ENCODE results near the gene MGA. TPM values are rescaled to one million over a fixed set of nuclear protein-coding genes. Genes with fewer than 3 reads are reported as not detected.

The MGA gene
- total RNA-seq, 1 donor: 61.8 TPM

DNA sequence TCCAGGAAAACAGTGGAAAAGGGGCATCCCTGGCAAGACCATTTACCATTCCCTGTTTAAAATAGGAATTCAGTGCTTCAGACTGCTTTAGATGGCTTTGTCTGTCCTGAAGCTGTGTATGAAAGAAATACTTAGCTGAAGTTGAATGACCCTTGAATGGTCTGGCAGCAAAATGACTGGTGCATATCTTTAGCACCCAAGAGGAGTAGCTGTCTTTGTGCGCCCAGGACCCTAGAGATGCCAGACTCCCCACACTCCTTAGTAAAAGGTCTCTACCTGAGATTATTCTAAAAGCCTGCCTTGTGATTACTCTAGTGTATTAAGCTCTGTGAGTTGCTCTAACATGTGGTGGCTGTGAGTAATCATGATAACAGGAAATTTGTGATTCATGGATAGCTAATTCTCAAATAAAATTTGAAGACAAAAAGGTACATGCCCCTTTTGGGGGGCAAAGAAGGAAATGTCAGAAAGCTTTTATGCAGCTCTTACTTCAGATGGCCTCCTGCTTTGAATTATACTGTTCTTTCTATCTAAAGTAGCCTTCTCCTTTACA, 117.3 kb downstream of the MGA start:
- Histone ChIP-seq H3K27me3 (ENCODE audit: insufficient read depth, low read length) (no peaks in the 10 kb centered on the region), H3K9me3 (ENCODE audit: low read depth, low read length) (no peaks in the 10 kb centered on the region), H3K4me3 (ENCODE audit: low read length) (no peak overlapping the region), H3K4me1 (ENCODE audit: insufficient read depth, low read length) (peaks cover 35% of the 10 kb centered on the region)

DNA sequence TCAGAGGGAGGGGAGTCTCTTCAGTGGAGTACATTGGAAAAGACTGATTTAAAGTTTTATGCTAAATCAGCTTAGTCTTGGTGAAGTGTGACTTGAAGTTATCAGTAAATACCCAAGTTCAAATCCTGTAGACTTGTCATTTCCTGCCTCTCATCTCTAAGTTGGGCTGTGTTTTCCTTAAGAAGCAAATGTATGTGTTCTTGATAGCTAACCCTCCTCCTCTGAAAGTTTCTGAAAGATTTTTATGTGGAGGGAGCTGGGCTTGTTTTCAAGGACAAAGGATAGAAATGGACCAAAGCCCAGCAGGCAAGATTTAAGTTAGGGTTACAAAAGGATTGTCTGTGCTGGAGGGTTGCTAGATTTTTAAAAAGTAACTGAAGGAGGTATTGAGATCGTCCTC, 118.3 kb downstream of the MGA start:
- H3K27me3 ChIP-seq (ENCODE audit: insufficient read depth, low read length): no peaks in the 10 kb centered on the region
- no peak overlapping the region for H3K4me3 ChIP-seq (ENCODE audit: low read length)
- no peaks in the 10 kb centered on the region for H3K9me3 ChIP-seq (ENCODE audit: low read depth, low read length)
- peaks cover 35% of the 10 kb centered on the region for H3K4me1 ChIP-seq (ENCODE audit: insufficient read depth, low read length)

DNA sequence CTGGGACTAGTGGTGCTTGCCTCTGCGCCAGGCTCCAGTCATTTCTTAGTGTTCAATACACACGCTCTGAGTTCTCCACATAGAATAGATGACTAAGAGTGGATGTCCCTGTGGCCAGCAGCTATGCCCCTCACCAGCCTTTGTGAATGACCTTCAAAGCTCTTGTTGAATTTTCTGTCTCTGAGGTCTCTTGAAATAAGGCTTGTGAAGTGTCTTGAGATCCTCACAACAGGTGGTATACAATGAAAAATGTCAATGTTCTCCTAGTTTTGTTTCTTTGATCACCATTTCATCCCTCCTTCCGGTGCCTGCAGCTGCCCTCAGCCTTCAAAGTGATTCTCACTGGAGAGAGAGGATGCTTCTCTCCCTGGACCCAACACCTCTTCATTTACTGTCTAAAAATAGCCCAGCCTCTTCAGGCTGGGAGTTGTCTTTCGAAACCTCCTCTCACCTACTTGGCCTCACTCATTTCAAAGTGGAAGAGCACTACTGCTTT, 119.5 kb downstream of the MGA start:
- no peak overlapping the region for H3K4me3 ChIP-seq (ENCODE audit: low read length)
- H3K4me1 ChIP-seq (ENCODE audit: insufficient read depth, low read length): peaks cover 29% of the 10 kb centered on the region
- H3K27me3 ChIP-seq (ENCODE audit: insufficient read depth, low read length): no peaks in the 10 kb centered on the region
- no peaks in the 10 kb centered on the region for H3K9me3 ChIP-seq (ENCODE audit: low read depth, low read length)

DNA sequence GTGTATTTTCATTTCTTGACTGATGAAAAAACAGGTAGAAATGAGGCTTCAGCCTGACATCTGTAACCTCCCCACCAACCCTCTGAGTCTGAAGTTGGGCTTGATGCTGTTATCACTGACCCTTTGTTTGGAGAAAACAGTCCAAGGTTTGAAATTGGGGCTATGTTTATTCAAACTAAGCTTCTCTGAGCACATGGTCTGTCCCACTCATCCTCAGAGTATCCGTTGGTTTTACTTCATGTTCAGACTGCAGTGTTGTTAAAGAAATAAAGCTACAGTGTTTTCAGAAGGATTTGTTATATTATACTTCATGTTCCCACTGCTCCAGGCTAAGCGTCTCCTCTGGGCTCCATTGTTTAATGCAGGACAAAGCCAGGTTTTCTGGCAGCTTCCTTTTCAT, 120.1 kb downstream of the MGA start:
- Histone ChIP-seq H3K4me1 (ENCODE audit: insufficient read depth, low read length) (peaks cover 24% of the 10 kb centered on the region), H3K4me3 (ENCODE audit: low read length) (no peak overlapping the region), H3K27me3 (ENCODE audit: insufficient read depth, low read length) (no peaks in the 10 kb centered on the region), H3K9me3 (ENCODE audit: low read depth, low read length) (no peaks in the 10 kb centered on the region)

DNA sequence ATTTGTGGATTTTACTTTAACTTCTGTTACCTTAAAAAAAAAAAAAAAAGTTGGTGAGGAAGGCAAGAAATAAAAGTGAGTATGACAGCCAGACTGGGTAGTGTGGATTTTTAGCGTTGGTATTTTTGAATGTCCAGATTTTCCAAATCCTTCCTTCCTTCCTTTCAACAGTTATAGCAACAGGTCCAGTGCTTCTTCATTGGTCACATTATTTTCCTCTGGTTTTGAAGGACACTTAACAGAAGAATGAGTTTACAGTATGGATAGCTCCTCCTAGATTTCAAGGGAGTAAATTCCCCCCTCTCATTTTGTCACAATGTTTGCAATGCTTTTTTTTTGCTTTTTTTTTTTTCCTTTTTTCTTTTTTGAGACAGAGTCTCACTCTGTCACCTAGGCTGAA, 120.5 kb downstream of the MGA start:
- Histone ChIP-seq H3K4me3 (ENCODE audit: low read length) (no peak overlapping the region), H3K27me3 (ENCODE audit: insufficient read depth, low read length) (no peaks in the 10 kb centered on the region), H3K4me1 (ENCODE audit: insufficient read depth, low read length) (peaks cover 19% of the 10 kb centered on the region), H3K9me3 (ENCODE audit: low read depth, low read length) (no peaks in the 10 kb centered on the region)

DNA sequence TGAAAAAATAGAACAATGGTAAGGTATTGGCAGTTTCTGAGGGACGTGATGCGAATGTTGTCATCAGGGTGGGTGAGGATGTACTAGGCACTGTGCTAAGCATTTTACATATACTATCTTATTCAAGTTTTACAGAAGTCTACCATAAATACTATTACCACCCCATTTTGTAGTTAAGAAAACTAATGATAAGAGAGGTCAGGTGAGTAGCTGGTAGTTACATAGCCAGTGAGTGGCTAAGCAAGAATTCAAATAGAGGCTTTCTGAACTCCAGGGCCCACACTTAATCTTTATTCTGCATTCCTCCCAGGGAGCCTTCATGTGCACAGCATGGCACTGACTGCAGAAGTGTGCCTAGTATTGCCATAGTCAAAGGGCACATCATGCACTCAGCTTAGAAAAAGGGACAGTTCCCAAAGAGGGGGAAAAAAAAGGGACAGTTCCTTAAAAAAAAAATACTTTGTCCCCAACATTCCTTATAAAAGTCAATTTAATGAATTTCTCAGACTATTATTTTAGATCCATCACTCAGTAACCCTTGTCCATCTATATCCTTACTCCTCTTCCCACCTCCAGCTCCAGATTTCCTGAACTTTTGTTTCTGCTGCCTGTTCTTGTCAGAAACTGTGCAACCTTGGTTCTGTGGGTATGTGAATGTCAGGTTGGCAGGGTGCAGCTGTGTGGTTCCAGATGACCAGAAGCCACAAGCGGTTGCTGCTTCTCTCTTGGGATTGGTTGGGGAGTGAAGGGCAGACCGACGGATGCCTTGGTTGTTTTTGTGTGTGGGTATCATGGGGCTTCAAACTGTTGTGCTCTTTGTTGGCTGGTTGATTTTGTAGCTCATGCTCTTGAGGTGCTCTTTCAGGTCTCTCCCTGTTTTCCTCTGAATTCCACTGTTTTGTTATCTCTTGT, 122.4 kb downstream of the MGA start:
- peaks cover 12% of the 10 kb centered on the region for H3K4me1 ChIP-seq (ENCODE audit: insufficient read depth, low read length)
- H3K9me3 ChIP-seq (ENCODE audit: low read depth, low read length): no peaks in the 10 kb centered on the region
- no peak overlapping the region for H3K4me3 ChIP-seq (ENCODE audit: low read length)

DNA sequence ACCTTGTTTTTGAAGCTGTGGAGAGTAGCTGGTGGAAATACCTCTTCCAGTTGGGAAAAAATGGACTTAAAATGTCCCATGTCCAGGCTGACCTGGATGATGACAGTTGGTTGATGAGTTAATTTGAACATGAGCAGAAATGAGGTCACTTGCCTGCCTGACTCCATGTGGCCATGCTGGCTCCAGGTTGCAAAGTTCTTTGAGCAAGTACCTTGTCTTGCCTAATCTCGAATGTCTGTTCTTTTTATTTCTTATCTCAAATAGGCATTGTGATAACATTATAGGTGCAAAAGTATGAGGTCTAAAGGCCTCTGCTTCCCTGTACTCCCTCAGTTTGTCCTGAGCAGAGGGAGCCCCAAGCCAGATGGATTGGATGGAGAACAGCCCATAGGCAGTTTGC, 123.1 kb downstream of the MGA start:
- H3K9me3 ChIP-seq (ENCODE audit: low read depth, low read length): no peaks in the 10 kb centered on the region

More for the DNA sequence above, 122.4 kb downstream of the MGA start:
- no peaks in the 10 kb centered on the region for H3K27me3 ChIP-seq (ENCODE audit: insufficient read depth, low read length)

DNA sequence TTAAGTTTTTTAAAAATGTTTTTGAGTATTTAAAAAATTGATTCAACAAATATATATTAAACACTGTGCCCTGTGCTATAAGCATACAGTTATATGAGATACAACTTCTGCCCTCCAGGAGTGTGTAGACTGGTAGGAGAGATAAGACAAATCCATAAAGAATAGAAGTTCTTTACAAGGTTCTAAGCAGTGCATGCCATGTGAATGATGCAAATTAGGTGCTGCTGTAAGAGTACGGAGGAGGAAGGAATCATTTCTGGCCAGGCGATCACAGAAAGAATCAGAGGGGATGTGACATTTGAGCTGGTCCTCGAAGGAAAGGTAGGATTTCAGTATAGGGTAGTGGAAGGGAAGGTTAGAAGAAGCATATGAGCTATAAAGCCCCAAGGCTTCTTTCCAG, 128.1 kb downstream of the MGA start:
- no peaks in the 10 kb centered on the region for H3K27me3 ChIP-seq (ENCODE audit: insufficient read depth, low read length)
- H3K9me3 ChIP-seq (ENCODE audit: low read depth, low read length): no peaks in the 10 kb centered on the region
- peaks cover 24% of the 10 kb centered on the region for H3K4me1 ChIP-seq (ENCODE audit: insufficient read depth, low read length)
- H3K4me3 ChIP-seq (ENCODE audit: low read length): no peak overlapping the region

More for the DNA sequence above, 123.1 kb downstream of the MGA start:
- Histone ChIP-seq H3K4me3 (ENCODE audit: low read length) (no peak overlapping the region), H3K27me3 (ENCODE audit: insufficient read depth, low read length) (no peaks in the 10 kb centered on the region), H3K4me1 (ENCODE audit: insufficient read depth, low read length) (peaks cover 12% of the 10 kb centered on the region)

DNA sequence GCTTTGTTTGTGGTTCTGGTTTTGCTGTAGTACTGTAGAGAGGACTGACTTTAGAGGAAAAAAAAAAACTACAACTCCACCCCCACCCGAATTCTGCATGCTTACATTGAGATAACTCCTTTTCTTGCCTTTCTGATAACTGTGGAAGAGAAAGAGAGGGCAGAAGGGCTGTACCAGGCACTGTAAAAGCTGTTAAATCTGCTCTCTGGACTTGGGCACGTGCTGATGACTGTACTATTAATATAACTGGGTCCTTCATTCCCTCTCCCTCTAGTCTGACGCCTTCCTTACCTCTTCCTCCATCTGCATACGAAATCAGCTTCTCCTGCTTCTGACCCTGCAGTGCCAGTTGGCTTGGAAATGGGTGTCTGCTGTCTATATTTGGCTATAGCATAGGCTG, 129.0 kb downstream of the MGA start:
- Histone ChIP-seq H3K9me3 (ENCODE audit: low read depth, low read length) (no peaks in the 10 kb centered on the region), H3K4me3 (ENCODE audit: low read length) (no peak overlapping the region), H3K27me3 (ENCODE audit: insufficient read depth, low read length) (no peaks in the 10 kb centered on the region)

DNA sequence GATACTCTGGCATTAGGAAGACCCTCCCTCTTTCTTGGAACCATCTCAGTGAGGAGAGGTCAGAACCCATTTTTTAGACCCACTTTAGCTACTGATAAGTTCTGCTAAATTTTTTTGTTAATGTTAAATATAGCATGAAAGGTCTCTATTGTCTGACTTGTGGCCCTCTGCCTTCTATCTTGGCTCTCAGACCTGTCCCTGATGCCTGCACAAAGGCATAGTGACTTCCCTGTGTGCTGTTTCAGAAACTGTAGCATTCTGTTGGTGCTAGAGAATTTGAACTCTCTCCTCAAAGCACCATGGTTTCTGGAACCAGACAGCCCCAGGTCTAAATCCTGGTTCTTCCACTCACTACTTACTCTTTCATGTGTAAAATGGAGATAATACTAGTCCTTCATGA, 129.5 kb downstream of the MGA start:
- H3K4me3 ChIP-seq (ENCODE audit: low read length): no peak overlapping the region
- peaks cover 21% of the 10 kb centered on the region for H3K4me1 ChIP-seq (ENCODE audit: insufficient read depth, low read length)
- H3K27me3 ChIP-seq (ENCODE audit: insufficient read depth, low read length): no peaks in the 10 kb centered on the region
- H3K9me3 ChIP-seq (ENCODE audit: low read depth, low read length): no peaks in the 10 kb centered on the region

More for the DNA sequence above, 129.0 kb downstream of the MGA start:
- peaks cover 21% of the 10 kb centered on the region for H3K4me1 ChIP-seq (ENCODE audit: insufficient read depth, low read length)

DNA sequence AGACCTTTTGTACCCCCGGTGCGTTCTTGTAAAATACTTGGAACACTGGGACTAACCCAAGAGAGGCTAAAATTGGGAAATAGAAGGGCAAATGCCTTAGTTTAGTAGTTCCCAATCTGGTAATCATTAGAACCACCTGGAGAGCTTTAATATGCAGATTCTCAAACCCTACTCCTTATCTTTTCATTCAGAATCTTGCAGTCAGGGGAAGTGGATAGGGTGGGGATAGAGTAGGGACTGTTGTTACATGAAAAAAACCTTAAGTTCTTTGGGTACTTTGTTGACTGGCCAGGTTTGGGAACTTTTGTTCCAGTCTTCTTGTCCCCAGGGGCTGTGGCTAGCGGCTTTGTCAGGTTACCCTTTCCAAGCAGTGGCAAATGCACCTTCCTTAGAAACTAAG, 130.0 kb downstream of the MGA start:
- Histone ChIP-seq H3K4me3 (ENCODE audit: low read length) (no peak overlapping the region), H3K27me3 (ENCODE audit: insufficient read depth, low read length) (no peaks in the 10 kb centered on the region), H3K4me1 (ENCODE audit: insufficient read depth, low read length) (peaks cover 21% of the 10 kb centered on the region), H3K9me3 (ENCODE audit: low read depth, low read length) (no peaks in the 10 kb centered on the region)

DNA sequence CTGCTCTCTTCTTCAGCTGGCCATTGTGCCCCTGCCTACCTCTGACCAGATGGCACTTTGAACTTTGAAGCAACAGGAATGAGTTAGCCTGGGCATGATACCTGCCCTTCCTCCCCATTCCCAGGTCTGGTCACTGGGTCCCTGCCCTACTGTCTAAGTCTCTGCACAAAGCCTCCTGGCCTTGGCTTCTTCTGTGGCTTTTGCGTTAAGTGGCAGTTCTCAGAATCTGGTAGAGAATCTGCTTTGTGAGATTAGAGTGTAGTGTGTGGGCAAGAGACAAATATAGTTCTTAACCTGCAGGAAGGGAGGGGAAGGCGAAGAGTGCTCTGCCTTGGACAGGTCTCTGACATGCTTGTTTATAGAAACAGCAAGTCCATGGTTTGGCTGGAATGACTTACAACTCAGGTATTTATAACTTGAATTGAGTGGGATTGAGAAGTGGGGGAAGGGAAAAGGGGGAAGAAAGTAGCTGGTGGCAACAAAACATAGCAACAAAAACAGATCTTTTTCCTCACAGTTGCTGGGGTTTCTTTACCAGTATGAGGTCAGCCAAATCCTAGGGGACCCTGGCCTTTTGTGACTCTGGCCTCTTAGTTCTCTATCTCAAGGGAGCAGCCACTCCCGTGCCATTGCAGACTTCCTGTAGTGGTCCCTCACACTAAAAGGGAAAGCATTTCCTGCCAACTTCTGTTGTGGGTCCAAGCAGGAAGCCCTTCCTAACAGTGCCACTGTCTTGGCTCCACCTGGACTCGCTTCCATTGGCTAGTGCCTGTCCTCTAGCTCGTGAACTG, 130.7 kb downstream of the MGA start:
- no peaks in the 10 kb centered on the region for H3K9me3 ChIP-seq (ENCODE audit: low read depth, low read length)

DNA sequence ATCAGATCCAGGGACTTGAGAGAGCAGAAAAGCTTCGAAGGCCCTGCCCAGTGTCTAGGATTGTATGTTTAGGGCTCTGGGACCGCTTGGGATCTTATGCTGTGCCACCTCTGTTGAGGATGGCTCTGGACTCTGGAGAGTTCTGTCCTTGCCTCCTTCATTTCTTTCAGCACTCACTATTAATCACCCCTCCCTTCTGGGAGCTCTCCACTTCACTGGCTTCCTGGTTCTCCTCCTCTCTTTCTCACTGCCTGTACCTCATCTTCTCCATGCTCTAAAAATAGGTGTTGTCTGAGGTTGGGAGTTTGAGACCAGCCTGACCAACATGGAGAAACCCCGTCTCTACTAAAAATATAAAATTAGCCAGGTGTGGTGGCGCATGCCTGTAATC, 131.3 kb downstream of the MGA start:
- Histone ChIP-seq H3K9me3 (ENCODE audit: low read depth, low read length) (no peaks in the 10 kb centered on the region), H3K4me1 (ENCODE audit: insufficient read depth, low read length) (peaks cover 21% of the 10 kb centered on the region), H3K27me3 (ENCODE audit: insufficient read depth, low read length) (no peaks in the 10 kb centered on the region), H3K4me3 (ENCODE audit: low read length) (no peak overlapping the region)

More for the DNA sequence above, 130.7 kb downstream of the MGA start:
- H3K27me3 ChIP-seq (ENCODE audit: insufficient read depth, low read length): no peaks in the 10 kb centered on the region
- no peak overlapping the region for H3K4me3 ChIP-seq (ENCODE audit: low read length)
- H3K4me1 ChIP-seq (ENCODE audit: insufficient read depth, low read length): peaks cover 21% of the 10 kb centered on the region

DNA sequence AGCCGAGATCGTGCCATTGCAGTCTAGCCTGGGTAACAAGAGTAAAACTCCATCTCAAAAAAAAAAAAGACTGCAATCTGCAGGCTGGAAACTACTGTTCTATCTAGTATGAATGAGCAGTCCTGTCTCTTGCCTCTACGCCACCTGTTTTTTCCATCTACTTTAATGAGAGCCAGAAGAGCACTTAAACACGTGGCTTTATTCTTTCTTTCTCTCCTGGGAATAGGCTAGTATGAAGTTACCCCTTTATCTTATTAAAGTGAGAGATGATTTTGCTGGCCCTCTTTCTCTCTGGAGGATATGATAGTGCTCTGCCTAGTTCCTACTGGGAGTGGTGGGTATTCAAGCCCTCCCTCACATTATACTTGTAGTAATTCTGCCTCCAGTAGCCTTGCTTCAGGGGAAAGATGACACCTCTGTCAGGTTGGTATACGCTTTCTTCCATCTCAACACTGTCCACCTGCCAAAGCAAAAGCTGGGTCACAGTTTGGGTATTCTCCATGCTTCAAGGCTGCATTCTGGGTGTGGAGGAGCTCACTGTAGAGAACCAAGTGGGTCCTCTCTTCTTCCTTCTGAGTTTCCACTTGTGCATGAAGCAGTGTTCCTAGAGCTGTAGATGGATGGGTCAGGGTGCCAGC, 131.9 kb downstream of the MGA start:
- no peaks in the 10 kb centered on the region for H3K9me3 ChIP-seq (ENCODE audit: low read depth, low read length)
- peaks cover 21% of the 10 kb centered on the region for H3K4me1 ChIP-seq (ENCODE audit: insufficient read depth, low read length)
- H3K4me3 ChIP-seq (ENCODE audit: low read length): no peak overlapping the region
- H3K27me3 ChIP-seq (ENCODE audit: insufficient read depth, low read length): no peaks in the 10 kb centered on the region

DNA sequence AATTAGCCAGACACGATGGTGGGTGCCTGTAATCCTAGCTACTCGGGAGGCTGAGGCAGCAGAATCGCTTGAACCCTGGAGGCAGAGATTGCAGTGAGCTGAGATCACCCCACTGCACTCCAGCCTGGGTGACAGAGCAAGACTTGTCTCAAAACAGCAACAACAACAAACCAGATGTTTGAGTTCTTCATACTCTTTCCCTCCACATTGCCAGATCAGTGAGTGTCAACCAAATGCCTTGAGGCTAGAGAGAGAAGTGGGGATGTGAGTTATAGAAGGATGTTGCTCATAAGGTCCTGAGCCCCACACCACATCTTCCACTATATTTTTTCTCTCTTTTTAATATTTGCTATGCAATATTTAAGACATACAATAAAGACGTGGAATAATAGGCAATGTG, 133.9 kb downstream of the MGA start:
- Histone ChIP-seq H3K4me1 (ENCODE audit: insufficient read depth, low read length) (peaks cover 17% of the 10 kb centered on the region), H3K27me3 (ENCODE audit: insufficient read depth, low read length) (no peaks in the 10 kb centered on the region), H3K4me3 (ENCODE audit: low read length) (no peak overlapping the region), H3K9me3 (ENCODE audit: low read depth, low read length) (no peaks in the 10 kb centered on the region)

All from mononuclear cell (primary cell).